Fibroblast of skin of scalp (primary cell): ENCODE results near the gene CACNB1.
A peak's percentile ranks its signal among the peaks of the same experiment; 100 is the strongest.
"Not testable (repeated sequence)": the region's sequence is repeated elsewhere in the genome, so short reads cannot be mapped to it uniquely, and the experiment has no call there.

Experiments used
- DNase-seq: peaks from one replicate; pipeline ENCODE4 v3.0.0-alpha.2; 2013

The CACNB1 gene

DNA sequence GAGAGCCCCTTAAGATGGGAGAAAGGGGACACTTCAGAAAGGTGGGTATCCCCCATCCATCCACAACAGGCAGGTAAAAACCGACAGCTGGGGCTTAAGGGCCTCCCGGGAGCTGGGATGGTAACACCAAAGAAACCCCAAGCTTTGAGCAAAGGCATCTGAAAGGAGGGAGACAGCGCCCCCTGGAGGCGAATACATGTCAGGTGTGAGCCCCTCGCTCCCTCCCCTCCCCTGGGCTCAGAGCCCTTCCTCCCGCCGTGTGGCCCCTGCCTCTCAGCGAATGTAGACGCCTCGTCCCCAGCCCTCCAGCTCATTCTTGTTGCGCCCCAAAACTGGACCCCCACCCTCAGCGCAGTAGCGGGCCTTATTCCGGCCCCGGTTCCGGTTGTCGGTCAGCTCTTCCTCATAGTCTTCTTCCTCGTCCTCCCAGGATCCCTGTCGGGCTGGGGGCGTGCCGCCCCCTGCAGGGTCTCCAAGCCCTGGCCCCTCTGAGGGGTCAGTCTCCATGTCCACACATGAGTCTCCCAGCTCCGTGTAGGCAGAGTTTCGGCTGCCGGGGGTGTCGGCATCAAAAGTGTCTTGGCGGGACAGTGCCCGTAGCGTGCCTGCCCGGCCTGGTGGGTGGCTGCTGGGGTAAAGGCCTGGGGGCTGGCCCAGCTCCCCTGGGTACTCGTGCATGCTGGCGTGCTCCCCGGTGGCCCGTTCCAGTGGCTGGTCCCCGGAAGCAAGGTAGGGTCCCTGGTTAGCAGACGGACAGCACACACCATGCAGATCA, 22.4 kb downstream of the CACNB1 start:
- DNase-seq: peak; percentile 72

DNA sequence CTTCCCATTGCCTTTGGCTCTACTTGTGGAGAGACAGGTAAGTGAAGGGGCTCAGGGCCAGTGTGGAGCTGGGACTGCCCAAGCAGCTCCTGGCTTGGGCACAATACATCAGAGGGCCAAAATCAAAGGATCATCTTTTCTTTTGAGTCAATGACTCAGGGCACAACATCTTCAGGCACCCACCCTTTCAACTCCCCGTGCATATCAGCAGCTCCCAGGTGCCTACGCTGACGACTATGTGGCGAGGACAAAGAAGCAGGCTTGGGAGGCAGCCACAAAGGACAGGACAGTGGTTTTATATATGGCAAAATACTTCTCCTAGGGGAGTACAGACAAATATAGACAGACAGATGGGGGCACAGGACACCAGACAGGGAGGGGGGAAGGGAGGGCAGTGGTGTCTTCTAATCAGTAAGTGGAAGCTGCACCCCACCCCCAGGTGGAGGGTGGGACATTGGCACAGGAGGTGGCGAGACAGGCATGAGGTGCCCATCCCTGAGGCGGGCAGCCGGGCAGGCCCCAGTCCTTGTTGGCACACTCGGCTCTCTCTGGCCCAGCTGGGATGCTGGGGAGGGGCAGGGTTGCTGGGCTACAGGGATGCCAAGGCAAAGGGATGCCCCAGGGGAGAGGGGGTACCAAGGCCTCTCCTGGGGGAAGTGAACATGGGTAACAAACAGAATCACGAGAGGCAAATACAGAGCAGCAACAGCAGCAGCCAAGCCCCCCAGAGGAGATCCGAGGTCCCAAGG, 23.8 kb downstream of the CACNB1 start:
- DNase-seq: no peak

DNA sequence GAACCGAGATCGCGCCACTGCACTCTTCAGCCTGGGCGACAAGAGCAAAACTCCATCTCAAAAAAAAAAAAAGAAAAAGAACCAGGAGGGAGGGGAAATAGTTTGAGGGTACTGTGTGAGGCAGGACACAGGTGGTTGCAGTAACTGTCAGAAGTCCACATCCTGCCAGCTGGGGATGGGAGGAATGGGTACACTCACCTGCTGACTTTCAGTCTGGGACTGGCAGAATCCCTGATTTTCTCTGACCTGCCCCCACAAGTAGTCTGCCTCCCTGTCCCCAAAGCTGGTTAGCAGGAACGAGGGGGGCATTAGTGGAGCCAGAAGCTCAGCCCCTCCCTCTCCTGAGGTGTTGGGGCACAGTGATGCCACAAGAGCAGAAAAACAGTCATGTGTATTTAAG, 24.4 kb downstream of the CACNB1 start:
- DNase-seq: no peak

DNA sequence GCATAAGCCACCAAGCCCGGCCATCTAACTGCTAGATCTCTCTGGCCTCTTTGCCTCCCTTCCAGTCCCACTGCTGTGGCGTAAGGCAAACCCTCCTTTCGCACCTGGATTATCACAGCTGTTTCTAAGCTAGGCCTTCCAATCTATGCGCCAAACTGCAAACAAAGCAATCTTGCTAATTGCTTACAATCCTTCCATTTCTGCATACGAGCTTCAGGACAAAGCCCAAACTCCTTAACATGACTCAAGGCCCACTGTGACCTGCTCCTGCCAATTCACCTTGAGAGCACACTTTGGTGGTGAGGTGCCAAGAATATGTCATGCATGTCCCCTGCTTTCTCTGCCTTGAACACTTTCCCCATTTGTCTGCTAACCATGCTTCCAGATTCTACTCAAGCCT, 25.5 kb downstream of the CACNB1 start:
- DNase-seq: no peak

DNA sequence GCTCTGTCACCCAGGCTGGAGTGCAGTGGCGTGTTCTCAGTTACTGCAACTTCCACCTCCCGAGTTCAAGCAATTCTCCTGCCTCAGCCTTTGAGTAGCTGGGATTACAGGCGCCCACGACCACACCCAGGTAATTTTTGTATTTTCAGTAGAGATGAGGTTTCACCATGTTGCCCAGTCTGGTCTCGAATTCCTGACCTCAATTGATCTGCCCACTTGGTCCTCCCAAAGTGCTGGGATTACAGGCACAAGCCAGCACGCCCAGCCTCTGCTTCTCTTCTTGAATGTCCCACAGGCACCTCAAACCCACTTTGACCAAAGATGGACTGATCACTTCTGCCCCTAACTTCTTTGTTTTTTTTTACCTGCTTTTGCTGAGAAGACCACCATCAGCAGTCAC, 26.9 kb downstream of the CACNB1 start:
- DNase-seq: no peak

DNA sequence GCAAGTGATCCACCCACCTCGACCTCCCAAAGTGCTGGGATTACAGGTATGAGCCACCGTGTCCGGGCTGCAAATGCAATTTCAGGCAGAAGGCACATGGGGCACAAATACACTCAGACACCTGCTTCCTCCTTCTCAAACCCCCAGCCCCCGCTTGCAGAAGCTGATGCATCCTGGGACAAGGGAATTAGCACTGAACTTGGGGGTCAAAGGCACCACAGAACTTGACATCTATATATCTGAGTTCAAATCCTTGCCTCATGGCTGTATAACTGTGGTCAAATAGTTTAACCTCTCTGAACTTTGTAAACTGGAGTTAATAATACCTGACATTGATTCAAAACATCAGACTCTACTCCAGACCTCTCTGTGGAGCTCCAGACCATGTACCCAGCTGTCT, 27.4 kb downstream of the CACNB1 start:
- DNase-seq: no peak

DNA sequence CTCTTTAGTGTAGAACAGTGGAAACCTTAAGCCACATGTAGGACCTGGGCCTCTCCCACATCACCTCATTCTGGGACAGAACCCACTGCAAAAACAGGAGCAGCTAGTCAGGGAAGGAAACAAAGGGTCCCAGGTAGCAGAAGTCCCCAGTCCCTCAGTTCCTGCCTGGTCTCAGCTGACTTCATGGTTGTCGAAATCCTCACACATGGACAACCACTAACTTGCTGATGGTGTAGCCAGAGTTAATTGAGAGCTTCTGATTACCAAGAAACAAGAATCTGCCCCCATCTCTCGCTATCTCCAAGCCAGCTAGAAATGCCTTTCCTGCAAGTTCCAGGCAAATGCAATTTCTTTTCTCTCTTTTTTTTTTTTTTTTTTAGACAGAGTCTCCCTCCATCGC, 28.0 kb downstream of the CACNB1 start:
- no peak for DNase-seq

DNA sequence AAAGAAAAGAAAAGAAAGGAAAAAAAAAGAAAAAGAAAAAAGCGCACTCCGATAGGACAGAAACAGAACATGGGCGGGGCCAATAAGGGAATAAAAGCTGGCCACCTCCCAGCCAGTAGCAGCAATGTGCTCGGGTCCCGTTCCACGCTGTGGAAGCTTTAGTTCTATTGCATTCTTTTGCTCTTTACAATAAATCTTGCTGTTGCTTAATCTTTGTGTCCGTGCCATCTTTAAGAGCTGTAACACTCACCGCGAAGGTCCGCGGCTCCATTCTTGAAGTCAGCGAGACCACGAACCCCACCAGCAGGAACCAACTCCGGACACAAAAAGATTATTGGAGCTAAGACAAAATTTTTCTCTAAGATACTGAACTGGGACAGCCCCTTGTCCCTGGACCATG, 28.4 kb downstream of the CACNB1 start:
- DNase-seq: no peak

DNA sequence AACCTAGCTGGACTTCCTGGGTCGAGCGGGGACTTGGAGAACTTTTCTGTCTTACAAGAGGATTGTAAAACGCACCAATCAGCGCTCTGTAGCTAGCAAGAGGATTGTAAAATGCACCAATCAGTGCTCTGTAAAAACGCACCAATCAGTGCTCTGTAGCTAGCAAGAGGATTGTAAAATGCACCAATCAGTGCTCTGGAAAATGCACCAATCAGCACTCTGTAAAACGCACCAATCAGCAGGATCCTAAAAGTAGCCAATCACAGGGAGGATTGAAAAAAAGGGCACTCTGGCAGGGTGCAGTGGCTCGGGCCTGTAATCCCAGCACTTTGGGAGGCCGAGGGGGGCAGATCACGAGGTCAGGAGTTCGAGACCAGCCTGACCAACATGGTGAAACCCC, 29.0 kb downstream of the CACNB1 start:
- not testable (repeated sequence) for DNase-seq

DNA sequence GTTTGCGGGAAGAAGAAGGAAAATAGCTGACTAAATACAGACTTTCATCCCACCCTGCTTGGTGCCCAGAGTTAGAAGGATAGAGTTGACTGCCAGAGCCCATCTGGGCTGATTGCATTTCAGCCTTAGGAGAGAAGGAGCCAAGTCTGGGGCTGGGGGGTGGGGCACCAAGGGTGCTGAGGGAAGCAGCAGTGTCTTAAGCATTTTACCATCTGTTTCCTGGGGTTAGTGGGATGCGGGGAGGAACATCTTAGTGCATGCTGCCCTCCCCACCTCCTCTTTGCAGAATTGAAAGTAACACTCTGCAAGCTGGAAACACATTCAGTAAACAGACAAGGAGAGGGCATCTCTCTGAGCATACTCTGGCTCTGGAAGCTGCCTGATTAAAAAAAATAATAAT, 30.0 kb downstream of the CACNB1 start:
- DNase-seq: no peak

DNA sequence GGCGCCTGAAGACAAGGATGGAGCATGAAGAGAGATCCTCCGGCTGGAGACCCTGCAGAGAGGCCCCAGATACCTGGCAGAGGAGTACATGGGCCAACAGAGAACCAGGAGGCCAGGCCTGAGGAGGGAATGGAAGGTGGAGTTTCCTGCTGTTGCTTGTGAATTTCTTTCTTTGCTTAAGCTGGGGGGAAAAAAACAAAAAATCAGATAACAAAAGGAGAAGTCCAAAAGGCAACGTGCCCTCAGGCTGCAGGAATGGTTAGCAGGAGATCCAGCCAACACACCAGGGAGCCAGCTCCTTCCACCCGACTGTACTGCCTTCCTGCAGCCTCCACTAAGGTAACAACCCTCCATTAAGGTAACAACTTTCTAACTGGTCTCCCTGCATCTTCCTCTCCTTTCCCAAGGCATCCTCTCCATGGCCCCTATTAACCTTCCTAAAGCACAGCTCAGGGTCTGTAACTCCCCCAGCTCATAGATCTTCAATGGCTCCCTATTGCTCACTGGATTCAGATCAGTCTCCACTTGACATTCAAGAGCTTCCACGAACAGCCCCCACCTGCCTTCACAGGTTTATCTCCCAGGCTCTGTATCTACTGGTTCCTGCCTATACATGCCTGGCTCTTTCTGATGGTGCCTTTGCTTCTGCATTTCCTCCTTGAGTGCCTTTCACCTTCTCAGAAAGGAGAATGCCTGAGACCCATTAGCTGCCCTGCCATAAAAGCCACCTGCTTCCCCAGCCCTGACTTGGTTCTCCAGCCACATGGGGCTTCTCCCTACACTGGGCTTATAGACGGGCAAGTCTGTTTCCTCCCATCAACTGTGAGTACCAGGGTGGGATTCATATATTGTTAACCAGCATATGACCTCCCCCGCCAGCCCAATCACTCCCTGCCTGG, 30.8 kb downstream of the CACNB1 start:
- DNase-seq: no peak

DNA sequence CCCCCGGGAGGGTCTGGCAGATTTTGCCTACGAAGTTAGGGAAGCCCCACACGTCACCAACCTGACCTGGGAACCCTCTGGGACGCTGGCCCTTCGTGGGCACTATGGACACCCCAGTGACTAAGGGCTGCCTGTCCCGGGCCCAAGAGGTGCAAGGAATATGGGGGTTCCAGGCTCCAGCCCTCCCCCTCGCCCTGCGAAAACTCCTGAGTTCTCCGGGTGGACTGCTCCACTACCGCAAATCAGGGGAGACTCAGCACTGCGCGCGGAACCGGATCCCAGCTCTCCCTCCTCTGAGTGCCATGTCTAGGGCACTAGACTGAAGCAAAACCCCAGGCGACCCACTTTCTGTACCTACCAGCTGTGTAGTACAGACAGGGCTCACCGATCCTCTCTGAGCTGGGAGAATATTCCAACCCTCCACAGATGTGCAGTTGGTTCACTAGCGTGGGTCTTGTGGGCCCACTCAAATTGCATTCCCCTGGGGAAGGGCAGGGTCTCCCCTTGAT, 31.6 kb downstream of the CACNB1 start, which contains the start of gene ARL5C:
TSS of gene ARL5C (minus strand) at position 321 of the 509 bp plus-strand sequence. CDS start 401 bp downstream, outside the sequence.
- no peak for DNase-seq

DNA sequence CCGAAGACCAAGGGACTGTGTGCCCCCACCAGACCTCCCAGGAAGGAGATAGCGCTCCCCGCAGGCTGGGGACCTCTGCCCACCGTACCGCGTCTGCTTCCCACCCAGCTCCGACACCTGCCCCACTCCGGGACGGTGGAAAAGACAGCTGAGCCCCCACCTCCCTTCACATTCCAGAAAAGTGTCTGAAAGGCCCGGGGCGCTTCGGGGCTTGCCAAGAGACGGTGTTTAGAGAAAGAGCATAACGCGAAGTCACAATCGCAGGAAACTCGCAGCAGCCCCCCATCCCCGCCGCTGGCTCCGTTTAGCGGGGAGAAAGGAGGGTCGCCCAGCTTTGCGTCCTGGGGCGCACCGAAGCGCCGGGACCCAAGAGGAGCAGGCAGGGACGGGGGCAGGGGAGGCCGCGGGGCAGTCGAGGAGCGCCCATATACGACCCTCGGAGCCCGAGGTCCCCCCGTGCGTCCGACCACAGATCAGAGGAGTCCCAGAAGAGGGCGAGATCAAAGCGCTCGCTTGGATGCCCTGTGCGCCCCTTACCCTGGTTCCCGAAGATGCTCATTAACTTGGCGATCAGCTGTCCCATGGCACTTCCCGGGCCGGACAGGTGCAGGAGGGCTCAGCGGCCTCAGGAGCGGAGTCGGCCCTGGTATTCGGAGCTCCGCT, 32.2 kb downstream of the CACNB1 start:
- DNase-seq: no peak

DNA sequence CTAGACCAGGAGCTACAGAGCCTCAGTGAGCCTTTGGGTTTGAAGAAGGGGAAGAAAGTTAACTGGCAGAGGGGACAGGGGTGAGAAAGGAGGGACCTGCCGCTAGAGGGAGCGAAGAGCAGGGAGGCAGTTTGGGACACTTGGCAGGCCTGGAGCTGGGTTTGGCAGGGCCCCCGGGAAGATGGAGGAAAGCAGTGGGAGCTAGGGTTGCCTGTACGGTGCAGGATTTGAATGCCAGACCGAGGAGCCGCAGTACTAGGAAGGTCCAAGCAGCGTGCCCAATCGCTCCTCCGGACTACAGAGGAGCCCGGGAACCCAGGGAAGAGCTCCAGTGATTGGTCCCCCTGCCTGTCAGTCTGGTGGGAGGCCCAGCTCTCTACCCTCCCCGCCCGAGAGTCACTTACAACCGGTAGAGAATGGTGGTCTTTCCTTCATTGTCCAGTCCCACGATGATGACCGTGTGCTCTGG, 32.8 kb downstream of the CACNB1 start:
- DNase-seq: peak; percentile 97

DNA sequence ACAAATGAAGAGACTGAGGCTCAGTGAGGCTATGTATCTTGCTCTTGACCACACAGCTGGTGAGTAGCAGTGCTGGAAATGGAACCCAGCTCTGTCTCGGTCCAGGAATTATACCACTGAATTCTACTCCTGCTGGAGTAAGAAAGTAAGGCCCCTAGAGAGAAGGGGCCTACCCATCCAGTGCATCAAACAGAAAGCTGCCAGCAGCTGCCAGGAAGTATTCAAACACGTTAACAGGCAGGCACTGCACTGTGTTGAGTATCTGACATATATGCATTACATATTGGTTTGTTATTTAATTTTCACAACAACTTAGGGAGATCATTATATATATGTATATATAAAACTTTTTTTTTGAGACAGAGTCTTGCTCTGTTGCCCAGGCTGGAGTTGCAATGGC, 35.5 kb downstream of the CACNB1 start:
- no peak for DNase-seq

DNA sequence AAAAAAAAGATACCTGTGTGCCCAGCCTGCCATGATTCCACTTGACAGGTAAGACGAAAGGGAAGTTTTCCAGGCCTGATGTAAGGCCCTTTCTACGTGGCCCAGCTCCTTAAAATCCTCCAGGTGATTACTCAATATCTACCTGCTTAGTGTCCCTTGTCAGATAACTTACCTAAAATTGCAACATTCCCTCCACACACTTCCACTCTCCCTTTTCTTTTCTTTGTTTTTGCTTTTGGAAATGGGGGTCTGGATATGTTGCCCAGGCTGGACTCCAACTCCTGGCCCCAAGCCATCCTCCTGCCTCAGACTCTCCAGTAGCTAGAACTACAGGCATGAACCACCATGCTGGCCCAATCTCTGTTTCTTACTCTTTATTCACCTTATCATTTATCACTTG, 38.8 kb downstream of the CACNB1 start:
- no peak for DNase-seq

DNA sequence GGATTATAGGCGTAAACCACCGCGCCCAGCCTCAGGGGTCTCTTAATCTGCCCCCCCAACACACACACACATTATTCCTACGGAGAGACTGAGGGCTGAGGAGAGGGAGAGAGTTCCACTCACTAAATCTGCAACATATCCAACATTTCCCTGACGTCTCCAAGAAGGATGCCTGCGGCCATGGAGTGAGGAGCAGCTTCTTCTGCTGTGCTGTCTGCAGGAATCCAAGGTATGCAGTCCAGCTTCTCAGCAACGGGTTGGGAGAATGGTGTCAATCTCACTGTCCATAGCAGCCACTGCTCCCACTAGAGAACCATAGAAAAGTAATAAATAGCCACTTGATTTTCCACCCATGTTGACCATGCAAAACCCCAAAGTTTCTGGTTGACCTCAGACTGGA, 41.0 kb downstream of the CACNB1 start:
- DNase-seq: peak; percentile 42

DNA sequence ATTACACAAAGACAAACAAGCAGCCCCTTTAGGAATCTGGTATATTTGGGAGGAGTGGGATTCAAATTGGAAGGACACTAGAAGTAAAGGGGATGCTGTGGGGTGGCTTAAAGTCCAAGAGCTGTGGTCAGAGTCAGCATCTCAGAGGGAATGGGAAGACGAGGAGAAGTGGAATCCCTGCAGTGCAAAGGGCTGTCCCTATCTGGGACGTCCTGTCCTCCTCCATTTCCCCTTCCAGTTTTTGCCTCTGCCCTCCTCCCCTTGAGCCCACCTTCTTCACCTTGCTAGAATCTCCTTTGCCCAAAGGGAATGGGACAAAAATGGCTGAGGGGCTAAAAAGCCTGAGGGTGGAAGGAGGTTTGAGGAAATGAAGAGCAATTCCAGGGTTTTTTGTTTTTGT, 41.8 kb downstream of the CACNB1 start:
- no peak for DNase-seq

DNA sequence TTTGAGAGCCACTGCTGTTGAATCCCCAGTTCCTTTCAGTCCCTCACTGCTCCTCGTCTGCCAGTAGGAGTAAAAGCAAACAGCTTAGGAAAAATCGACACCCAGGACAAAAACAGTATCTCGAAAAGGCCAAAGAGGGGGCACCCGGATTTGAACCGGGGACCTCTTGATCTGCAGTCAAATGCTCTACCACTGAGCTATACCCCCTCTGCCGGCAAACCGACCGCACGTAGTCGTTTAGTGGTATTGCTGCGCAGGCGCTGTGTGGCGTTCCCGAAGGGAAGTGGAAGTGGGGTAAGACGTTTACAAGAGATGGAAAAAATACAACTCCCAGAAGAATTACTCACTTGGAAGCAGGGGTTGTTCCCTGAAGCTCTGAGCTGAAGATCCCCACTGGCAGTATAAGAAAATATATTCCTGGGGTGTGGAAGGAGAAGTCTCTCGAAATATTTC, 43.8 kb downstream of the CACNB1 start:
- peak; percentile 92 for DNase-seq

DNA sequence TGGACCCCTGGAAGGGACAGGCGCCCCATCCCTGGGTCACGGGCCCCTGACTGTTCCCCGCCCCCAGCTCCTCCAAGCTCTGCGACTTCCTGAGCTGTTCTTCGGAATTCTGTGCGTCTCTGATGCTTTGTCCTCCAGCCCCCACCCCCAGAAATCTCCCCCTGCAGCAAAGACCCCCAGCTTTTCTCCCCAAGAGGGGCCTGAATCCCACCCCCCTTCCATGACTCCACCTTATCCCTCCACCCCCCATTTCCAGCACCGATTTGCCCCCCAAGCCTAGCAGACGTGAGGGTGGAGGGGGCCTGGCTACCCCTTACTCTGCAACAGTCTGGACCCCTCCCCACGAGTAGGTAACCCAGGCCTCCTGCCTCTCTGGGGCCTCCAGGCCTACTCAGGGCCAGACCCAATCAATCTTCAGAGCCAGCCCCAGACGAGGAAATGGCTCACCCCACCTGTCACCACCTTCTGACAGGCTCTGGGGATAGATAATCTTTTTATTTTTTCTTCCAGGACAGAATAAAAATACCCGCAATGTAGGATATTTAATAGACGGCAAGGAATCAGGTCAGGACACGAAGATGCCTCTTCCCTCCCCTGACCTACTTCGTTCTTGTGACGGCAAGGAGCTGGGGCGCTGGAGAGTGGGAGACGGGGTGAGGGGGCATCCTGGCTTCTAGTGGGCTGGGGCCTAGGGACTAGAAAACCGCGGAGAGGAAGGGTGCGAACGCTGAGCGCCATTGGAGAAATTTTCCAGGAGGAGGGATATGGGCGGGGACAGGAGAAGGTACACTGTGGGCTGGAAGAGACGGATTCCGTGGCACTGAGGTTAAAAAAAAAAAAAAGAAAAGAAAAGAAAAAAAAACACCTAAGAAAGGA, 45.3 kb downstream of the CACNB1 start:
- no peak for DNase-seq
